Kidney capillary endothelial cell (primary cell): ENCODE measurements around the gene CDH22.

Experiments
- DNase-seq: peaks from one replicate; pipeline ENCODE4 v3.0.0-alpha.2; 2018; ENCODE audit warnings: low spot score

The CDH22 gene

DNA sequence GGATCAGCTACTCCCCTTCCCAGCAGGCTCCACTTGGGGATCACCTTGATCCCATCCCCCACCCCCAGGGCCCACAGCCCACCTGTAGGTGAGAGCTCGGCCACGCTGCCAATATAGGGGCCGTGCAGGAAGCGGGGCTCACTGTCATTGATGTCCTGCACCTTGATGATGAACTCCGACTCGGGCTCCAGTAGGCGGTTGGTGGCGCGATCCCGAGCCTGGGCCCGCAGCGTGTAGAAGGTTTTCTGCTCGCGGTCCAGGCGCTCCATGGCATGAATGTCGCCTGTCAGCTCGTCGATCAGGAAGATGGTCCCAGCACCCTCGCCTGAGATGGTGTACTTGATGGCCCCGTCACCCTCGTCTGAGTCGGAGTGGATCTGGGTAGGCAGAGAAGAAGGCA lies 67.4 kb downstream of the CDH22 start:
- no peak for DNase-seq

DNA sequence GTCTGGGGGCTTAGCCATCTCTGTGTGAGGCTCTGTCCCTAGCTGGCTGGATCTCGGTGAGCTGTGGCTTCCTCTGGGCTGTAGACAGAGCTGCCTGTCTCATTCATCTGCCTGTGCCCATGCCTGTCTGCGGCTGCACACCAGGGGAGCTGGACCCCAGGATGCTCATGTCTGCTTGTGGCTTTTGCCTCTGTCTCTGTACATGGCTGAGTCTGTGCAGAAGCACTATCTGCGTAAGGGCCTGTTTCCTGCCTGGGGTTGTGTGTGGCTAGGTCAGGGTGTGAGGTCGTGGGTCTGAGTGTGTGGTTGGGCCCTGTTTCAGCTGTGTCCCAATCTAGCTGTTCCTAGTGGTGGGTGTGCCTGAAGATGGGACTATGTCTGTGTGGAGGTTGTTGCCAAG lies 68.2 kb downstream of the CDH22 start:
- no peak for DNase-seq

DNA sequence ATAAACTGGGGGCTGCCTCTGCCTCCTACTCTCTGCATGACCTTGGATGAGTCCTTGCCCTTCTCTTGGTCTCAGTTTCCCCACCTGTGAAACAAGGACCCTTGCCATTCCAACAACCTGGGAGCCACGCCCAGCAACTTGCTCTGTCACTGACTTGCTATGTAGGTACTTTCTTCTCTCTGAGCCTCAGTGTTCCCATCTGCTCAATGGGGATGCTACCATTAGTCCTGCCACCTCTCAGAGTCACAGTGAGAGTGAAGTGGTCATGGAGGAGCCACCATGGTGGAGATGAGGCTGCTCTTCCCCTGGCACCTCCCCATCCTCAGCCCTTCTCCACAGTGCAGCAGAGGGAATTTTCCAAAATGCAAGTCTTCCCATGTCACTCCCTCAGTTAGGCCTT lies 70.6 kb downstream of the CDH22 start:
- no peak for DNase-seq

DNA sequence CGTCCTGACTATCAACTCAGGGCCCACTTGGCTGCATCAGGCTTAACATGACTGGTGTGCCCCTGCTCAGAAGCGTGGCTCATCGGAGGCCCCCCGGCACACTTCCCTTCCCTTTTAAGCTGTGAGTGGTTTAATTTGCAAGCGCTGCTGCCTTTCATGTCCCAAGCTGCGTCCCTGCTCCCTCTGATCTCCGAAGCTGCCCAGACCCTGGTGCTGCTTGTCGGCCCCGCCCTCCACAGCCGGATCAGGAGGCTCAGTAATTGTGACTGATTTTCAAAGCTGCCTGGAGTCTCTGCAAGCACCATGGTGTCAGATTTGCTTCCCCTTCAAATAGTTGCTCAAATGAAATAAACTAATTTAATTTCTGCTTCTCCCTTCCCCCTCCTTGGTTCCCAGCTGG lies 71.1 kb downstream of the CDH22 start:
- DNase-seq, result no peak

DNA sequence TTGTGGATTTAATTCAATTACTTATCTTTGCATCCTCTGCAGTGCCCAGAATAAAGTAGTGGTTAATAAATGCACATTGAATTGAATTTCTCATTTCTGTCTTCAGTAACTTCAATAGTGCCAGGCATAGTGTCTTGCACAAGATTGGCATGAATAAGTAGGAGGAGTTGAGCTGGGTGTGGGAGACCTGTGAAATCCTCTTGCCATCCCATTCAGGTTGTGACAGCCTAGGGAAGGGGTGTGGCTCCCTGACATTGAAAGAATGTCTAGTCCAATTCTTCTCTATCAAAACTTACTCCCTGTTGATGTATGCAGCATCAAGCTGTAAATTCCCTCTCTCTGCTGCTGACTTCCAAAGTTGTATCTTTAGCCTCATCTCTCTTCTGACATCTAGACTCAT lies 73.2 kb downstream of the CDH22 start:
- no peak for DNase-seq

DNA sequence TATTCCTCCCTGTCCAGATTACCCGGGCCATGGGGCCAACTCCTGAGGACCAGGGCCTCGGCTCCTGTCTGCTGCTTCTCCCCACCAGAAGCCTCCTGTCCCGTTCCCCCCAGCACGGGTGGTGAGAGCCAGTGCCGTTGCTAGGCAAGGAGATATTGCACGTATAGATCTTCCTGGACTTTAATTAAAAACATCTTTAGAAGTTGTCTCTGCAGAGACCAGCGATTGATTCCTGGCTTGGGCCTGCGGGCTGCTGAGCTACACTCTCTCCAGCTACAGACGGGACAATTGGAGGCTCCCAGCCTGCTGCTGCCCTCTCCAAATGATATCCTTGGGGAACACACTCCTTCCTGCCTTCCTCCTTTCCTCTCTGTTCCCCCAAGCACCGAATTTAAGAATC lies 74.6 kb downstream of the CDH22 start:
- DNase-seq, result no peak

DNA sequence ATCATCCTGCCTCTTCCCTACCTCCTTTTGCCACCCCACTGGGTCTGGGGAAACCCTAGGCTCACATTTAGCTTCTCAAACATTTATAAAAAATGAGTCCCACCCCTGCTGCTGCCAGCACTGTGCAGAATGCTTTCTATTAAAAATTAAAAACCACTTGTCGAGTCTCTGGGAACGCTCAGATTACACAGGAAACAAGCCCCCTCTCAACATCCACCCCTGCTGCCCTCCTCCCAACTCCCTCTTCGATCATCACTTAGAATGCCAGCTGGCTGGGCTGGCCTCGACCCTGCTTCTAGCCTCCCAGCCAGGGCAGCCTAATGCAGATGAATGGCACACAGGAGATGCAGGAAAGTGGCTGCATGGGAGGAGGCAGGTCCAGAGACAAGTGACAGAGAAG lies 75.8 kb downstream of the CDH22 start:
- DNase-seq, result no peak

DNA sequence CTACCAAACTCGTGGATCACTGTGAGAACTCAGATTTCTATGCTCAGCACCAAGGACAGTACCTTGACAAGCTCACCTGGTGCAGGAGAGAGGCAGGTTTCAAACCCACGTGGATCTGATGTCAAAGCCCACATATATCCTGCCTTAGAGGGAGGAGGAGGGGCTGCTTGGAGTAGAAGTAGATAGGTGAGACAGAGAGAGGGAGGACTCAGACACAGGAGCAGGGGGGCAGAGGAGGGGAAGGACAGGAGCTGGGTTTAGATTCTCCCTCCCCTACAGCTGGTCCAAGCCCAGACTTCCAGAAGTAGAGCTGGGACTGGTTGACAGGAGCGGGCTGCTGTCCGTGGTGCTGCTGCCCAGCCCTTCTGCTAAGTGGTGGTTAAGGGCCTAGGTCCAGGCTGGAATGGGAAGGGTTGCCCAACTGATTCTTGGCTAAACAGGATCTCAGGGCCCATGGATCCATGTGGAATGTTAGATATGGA lies 77.5 kb downstream of the CDH22 start:
- peak; percentile 14 for DNase-seq

DNA sequence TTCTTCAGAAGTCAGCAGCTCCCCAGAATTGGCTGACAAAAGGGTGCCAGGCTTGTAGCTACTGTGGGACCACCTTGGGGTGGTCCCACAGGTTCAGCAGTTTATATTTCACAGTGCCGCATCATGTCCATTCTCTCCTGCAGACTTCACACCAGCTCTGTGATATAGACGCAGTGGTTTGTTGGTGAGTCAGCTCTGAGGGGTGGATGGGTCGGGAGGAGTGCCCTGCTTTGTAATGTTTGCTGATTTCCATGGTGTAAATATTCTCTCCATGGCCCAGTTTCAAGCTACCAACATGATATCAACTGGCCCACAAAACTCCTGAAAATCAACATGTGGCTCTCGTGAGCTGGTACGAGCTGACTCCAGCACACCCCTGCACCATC lies 78.2 kb downstream of the CDH22 start:
- no peak for DNase-seq

DNA sequence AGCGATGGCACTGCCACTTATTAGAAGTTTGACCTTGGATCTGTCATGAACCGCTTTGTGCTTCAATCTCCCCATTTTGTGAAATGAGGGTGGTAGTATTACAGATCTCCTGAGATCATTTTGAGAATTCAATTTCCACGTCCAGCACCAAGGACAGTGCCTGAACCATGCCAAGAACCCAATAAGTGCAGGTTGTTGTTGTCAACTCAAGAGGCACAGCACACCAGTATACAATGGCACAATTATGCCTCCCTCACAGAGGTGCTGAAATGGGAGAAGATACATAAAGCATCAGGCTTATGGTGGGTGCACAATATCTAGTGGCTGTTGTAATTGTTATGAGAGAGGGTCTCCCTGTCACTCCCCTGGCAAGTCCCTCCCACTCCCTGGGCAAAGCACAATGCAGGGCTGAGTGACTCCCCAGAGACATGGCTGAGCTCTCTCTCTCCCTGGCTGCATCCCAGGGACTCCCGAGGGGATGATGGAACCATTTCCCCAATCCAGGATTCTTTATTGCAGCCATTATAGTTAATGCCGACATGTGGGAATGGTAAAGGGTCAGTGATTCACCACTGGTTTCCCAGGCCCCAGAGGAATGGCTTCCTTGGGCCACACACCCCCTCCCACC lies 78.7 kb downstream of the CDH22 start:
- DNase-seq, result no peak

DNA sequence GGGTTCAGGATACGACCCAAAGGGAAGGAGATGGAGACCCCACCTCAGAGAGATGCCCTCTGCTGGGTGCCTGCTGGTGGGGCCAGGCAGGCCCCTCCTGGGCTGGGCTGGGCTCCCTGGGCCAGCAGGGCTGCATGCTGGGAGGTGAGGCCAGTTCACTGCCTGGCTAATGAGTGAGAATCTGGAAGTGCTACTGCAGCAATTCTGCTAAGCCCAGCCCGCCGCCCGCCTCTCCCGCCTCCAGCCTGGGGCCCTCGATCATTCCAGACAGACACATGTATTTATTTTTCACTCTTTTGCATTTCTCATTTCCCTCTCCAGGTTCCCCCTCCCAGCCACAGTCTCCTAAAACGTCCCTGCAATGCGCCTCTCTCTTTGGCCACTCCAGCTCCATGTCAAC lies 79.6 kb downstream of the CDH22 start:
- DNase-seq, result no peak

DNA sequence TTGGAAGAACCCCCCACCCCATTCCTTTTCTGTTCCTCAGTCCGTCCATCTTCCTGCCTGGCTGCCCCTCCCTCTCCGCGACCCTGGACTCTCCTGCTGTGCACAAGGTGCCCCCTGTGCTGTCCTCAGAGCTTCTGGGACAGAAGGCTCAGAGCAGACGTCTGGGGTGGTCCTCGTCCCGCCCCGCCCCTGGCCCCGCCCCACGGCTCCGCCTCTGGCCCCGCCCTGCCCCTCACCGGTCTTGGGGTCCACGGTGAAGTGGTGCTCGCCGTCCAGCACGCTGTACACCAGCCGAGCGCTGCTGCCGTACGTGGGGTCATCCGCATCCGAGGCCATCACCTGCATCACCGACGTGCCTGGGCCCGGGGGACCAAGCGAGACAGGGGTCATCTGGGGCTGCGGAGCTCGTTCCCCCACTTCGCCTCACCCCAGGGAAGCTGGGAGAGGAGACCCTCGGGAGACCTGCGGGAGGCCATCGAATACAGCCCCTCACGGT lies 81.0 kb downstream of the CDH22 start:
- DNase-seq, result no peak

DNA sequence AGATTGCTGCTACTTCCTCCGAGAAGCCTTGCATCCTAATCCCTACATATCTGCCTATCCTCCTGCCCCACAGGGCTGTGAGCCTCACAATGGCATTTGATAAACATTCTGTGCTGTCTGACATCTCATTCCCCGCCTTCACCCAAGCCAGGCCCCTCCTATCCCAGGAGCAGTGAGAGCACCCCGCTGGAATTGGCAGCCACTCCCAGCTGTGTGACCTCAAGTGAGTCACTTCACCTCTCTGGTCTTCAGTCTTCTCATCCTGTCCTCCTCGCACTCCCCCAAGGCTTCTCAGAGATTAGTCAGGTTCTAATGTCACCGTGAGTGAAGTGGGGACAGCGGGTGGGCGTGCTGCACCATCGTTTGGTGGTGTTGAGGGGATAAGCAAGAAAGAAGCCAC lies 81.7 kb downstream of the CDH22 start:
- DNase-seq, result no peak

DNA sequence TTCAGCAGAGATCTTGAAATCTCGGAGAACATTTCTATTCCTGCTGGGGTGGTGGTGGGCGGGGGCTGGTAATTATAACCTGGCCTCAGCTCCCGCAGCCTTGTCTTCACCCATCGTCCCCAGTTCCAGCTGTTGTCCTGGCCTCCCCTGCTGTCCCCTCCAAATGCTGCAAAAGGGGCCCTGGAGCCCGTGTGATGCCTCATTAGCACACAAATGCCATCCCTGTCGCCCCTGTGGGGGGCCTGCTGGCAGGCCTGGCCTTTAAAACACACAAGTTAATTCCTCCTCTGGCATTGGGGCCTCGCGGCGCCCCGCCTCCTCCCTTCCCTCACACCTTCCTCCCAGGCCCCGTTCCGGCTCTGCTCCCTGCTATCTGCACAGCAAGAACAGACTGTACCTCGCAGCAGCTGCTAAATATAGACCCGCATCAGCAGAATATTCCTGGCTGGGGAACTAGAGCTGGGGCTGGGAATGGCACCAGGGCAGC lies 85.7 kb downstream of the CDH22 start:
- DNase-seq, result no peak

DNA sequence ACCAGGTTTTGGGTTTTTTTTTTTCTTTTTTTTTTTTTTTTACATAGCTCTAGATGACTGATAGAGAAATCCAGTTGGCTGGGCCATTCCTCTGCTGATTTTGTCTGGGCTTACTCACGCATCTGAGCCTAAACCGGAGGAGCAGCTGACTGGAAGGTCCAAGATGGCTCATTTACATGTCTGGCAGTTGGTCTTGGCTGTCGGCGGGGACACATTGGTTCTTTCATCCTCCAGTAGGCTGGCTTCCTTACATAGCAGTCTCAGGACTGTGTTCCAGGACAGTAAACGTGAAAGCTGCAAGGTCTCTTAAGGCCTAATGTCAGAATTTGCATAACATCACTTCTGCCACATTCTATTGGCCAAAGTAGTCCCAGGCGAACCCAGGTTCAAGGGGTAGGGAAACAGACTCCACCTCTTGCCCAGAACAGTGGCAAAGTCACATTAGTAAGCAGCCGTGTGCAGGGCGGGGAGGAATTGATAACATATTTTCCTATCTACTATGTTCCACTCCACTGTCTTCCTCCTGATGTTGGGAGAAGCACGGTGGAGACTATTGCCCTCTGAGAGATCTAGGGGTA lies 87.0 kb downstream of the CDH22 start:
- no peak for DNase-seq

DNA sequence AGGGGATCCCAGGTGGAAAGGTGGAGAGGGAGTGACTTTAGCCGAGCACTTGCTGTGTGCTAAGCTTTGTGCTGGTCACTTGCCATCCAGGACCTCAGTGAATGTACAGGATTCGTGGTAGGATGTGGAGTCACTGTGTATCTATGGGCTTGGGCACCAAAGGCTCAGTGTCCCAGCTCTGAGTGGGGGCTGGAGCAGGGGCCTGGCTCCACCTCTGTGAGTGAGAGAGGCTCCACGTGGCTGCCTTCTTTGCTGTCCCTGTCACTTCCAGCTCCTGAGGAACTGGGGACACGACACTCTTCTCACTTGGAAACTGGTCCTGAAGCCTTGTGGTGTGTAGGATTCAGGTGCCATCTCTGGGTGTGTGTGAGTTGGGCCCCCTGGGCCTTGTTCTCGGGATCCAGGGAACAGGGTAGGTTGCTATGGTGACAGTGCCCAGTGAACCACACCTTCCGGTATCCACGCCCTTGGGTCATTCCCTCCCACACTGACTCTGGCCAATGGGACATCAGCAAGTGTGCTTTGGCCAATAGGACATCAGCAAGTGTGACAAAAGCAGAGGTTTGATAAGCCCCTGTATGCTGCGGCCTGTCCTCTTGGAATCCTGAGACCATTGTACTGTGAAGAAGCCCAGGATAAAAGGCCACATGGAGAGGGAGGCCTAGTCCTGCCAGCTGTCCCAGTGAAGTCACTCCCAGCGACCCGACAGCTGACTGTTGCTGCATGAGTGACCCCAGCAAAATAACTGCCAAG lies 87.7 kb downstream of the CDH22 start:
- no peak for DNase-seq

DNA sequence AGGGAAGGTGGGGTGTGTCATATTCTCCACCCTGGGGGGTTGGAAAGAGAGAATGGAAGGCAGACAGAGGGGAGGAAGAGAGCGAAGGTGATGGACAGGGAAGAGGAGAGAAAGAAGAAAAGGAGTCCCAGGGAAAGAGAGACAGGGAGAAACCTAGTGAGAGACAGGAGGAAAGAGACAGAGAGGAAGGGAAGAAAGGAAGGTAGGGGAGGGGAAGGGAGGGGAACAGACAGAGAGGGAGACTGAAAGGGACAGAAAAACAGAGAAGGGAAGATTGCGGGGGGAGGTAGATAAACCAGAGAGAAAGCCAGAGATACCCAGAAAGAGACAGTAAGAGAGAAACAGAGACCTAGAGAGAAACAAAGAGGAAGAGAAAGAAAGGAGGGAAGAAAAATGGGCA lies 88.4 kb downstream of the CDH22 start:
- no peak for DNase-seq

DNA sequence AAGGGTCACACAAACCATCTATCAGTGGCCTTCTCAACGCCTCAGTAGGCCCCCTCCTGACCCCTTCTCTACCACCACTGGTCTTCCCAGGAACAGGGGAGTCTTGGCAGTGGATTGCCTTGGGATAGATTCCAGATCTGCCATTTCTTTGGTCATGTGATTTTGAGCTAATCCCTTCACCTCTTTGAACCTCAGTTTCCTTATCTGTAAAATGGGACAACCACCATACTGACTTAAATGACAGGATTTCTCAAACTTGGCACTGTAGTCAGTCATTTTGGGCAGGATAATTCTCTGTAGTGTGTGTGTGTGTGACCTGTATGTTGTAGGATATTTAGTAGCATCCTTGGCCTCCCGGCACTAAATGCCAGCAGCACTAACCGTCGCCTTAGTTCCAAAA lies 89.1 kb downstream of the CDH22 start:
- DNase-seq, result no peak

DNA sequence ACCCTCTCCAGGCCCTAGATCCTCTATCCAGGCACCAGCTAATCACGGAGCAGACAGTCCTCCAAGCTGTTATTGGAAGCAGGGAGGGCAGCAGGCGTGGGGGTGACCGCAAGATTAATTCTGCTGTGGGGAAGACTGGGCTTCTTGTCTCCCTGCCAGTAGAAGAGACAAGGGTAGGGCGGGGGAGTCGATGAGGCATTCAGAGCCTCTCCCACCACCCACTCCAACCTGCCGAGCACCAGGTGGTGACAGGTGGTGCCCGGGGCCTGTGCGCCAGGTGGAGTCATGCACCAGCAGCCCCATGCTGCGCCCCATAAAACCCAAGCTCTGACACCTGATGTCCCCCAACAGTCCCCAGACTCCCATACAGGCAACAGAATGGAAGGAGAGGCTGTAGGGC lies 89.6 kb downstream of the CDH22 start:
- DNase-seq, result no peak

DNA sequence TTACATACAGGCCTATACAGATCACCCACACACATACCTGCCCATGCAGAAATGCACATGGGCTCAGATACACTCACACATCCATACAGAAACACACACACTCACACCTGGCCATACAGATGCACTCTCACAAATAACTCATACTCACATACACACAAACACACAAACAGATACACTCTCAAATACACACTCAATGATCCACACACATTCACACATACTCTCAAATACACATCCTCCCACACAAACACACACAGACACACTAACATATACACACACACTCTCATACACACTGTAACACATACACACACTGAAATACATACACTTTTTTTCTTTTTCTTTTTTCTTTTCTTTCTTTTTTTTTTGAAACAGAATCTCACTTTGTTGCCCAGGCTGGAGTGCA lies 90.7 kb downstream of the CDH22 start:
- no peak for DNase-seq

DNA sequence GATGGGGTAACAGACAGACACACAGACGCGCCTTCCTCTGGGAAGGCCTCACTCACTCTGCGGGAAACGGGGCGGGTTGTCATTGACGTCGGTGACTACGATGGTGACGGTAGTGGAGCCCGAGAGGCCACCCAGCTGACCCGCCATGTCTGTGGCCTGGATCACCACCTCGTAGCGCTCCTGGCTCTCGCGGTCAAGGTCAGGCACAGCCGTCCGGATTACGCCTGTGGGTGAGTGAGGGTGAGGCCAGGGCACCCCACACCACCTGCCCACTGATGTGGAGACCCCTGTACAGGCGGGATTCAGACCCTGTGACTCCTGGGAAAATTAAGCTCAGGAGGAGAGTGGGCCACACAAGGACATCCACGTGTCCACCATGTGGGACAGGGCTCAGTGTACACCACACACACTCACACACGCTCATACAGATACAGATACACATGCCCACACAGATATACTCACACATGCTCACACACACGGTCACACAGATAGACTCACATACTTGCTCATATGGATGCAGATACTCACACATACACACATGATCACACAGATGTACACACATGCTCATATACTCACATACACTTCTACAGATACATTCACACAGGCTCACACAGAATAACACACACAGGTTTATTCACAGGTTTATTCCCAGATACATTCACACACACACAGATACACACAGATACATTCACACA lies 91.4 kb downstream of the CDH22 start:
- no peak for DNase-seq

DNA sequence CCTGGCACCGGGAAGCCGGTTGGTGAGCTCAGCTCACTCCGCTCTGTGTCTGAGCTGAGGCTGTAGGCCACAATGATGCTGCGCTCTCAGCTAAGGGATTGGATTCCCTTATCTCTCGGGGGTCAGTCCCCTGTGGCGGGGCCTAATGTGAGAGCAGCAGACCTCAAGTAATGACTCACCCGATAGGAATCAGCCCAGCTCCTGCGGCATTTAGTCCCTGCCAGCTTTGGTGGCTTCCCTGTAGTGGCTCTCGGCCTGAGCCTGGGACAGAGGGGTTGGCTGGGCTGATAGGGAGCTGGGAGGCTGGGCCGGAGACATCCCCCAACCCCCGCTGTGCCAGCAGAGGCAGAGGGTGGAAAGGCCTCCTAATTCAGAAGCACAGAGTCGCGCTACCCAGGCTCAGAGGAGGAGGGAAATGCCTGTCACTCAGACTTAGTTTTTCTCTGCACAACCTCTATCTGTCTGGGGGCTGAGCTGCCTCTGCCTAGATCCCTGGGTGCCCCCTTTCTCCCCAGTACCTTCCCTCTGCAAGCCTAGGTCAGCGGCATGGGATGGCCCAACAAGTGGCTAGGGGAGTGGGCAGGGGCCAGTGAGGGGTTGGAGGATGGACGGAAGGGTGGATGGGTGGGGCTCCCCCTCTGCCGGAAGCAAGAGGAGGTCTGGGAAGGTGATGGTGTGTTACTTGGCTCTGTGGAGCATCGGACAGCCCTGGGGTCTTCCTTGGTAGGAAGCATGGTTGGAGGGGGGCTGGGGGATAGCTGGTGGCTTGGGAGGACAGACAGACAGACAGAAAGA lies 92.2 kb downstream of the CDH22 start:
- DNase-seq, result peak; percentile 12
